GM18951 (cell line): Measurements from ENCODE around the gene MRPL24.

Experiments
- POLR2A ChIP-seq: IDR thresholded peaks from 4 replicates; pipeline ENCODE4 v1.6.1; 2011; ENCODE audit warnings: mild to moderate bottlenecking; ENCODE audit not compliant: insufficient read length, insufficient read depth; ENCODE audit errors: extremely low read depth
- in situ Hi-C: fragments of 300-500 bp; cut with MboI; formaldehyde crosslinking; loops from one replicate; pipeline ENCODE4 v1.12.0; 2022; ENCODE audit warnings: low sequenced_read_pairs, mixed read lengths, inconsistent platforms; ENCODE audit not compliant: unreplicated experiment

The MRPL24 gene

DNA sequence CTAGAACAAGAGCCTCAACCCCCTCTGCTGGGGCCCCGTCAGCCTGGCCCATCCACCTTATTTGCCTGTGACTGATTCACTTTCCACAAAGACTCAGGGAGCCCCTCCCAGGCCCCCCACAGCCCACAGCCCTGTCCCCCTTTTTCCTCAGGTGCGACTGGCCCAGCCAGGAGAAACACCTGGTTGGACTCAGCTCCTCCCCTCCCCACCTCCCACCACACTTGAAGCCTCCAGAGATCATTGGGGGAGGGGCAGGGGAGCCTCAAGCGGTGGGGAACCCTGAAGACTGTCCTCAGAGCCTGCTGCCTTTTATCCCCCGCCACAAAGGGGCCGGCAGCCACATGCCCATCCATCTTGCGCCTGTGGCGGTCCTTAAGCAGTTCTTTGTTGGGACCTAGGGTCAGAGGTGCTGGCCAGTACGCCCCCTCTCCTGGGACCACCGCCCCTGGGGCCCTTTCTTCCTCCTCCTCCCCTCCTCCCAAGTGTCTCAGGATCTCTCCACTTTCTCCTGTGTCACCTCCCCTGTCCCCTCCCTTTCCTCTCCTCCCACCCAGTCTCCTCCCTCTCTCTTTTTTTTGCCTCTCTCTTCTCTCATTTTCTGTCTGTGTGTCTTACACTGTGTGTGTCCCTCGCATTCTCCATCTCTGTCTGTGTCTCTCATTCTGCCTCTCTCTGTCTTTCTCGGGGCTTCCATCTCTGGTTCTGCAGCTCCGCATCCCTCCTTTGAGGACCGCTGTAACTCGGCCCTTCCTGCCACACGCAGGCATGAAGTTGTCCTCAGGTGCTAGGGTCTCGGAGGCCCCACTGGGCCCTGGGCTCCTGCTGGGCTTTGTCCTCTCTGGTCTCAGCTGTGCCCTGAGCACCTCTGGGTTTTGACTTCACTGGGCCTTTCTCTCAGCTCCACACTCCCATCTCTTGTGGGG lies 47.7 kb downstream of the MRPL24 start:
- in situ Hi-C loops, result loop anchor here (25.0 kb wide), 1 partner anchor 169 kb away; the partner anchor contains the start of genes INSRR and NTRK1
- TF ChIP-seq POLR2A, result no peak

DNA sequence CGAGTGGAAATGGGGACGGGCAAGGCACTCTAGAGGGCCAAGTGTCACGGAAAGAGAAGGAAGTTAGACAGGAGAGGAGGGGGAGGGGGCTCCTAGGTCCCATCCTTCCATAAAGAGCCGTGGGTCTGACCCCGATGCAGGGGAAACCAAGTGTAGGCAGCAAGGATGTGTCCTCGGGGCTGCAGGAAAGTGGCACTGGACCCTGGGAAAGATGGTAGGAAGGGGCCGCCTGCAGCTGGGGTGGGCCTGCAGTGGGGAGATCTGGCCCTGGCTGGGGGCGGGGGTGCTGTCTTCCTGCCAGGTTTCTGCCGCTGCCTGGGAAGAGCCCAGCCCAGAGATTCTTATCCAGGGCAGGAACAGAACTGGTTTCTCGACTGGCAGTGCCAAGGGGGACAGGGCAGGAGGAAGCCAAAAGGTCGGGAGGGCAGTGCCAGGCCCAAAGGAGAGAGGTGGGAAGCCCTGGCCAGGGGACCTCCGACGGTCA lies 48.4 kb downstream of the MRPL24 start:
- no peak for TF ChIP-seq POLR2A
- in situ Hi-C loops, result loop anchor here (25.0 kb wide), 1 partner anchor 170 kb away; the partner anchor contains the start of genes INSRR and NTRK1

DNA sequence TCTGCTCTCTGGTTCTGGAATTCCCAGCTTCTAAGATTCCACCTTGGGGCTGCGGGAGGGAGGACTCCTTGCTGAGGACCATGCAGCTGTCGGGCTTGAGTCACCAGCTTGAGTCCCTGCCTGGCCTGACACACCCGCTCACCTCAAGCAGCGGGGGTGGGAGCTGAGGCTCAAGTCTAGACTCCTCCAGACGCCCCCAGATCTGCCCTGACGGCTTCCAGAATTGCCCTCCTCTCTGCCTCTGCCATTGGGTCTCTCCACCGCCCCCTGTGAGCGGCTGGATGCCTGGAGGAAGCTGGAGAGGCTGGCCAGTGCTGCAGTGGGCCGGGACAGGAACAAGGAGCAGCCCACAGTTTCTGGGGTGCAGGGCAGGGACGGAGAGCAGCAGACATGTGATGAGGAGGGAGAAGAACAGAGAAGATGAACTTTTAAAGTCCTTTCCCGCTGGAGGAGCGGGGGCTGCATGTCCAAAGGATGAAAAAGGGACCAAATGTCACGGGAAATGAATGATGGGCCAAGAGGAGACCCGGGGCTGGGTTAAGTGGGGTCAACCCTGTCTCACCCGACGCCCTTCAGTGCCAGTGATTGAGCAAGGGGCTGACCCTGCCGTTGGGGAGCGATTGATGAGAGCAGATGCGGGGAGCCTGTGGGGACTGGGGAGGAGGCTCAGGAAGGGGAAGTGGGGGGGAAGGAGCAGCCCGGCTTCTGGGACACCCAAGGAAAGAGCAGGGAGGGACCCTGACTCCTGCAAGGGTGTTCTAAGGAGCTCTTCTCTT lies 49.0 kb downstream of the MRPL24 start:
- TF ChIP-seq POLR2A, result no peak
- in situ Hi-C loops, result loop anchor here (25.0 kb wide), 1 partner anchor 170 kb away; the partner anchor contains the start of genes INSRR and NTRK1

DNA sequence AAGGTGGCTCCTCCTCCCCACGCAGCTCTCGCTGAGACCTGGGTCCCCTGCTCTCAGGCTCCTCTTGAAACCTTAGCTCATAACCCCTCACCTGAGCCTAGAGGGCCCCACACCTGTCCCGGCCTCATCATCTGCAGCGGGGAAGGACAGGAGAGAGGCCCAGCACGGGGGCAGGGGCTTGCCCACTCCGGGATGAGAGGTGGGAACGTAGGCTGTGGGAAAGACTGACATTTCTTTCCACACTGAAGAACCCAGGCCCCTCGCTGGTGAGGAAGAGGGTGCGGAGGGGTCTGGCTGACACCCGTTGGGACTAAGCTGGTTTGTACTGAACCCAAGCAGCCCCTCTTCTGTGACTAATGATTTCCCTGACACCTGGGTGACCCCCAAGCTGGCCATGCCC lies 49.7 kb downstream of the MRPL24 start:
- no peak for TF ChIP-seq POLR2A
- in situ Hi-C loops, result loop anchor here (25.0 kb wide), 1 partner anchor 171 kb away; the partner anchor contains the start of genes INSRR and NTRK1

DNA sequence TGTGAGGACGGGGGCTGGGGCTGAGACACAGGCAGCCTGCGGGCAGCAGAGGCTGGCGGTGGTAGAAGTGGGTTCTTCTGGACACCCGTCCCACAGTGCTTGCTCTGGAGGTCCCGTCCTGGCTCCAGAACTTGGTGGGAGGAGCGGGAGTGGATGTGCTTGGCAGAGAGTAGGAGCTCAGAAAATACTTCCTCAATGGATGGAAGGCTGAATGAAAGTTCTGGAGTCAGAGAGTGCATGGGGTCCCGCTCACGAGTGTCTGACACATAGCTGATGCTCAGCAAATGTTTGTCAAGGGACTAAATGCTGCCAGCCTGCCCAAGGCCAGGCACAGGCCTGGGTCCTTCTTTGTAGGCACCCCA lies 50.2 kb downstream of the MRPL24 start:
- TF ChIP-seq POLR2A, result no peak
- in situ Hi-C loops, result loop anchor here (25.0 kb wide), 1 partner anchor 172 kb away; the partner anchor contains the start of genes INSRR and NTRK1

DNA sequence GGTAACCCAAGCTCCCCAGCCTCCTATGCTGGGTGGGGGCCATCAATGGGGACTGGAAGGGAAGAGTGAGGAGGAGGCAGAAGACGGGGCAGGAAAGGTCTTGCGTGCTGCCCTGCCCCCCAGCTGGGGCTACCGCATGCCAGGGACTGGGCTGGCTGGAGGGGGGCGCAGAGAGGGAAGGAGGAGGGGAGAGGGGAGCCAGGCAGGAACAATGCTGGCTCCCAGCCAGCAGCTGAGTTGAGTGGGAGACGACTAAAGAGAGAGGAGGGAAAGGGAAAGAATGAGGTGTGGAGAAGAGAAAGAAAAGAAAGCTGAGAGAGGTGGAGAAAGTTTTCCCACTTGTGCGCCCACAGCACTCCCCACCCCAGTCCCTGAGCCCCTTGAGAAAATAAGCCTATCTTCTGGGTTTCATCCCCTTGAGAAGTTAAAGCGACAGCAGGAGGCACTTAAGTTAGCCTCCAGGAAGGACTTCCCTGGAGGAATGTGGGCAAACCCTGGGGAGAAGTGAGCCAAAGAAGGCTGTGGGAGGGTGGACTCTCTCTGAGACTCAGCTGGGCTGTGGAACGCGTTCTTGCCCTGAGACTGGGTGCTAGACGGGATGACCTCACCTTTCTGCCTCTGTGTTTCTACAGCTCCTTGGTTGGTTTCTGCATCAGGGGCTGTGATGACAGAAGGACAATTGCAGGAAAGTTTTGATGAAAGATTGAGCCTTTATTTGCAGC lies 50.8 kb downstream of the MRPL24 start:
- TF ChIP-seq POLR2A, result no peak
- in situ Hi-C loops, result loop anchor here (25.0 kb wide), 1 partner anchor 172 kb away; the partner anchor contains the start of genes INSRR and NTRK1

DNA sequence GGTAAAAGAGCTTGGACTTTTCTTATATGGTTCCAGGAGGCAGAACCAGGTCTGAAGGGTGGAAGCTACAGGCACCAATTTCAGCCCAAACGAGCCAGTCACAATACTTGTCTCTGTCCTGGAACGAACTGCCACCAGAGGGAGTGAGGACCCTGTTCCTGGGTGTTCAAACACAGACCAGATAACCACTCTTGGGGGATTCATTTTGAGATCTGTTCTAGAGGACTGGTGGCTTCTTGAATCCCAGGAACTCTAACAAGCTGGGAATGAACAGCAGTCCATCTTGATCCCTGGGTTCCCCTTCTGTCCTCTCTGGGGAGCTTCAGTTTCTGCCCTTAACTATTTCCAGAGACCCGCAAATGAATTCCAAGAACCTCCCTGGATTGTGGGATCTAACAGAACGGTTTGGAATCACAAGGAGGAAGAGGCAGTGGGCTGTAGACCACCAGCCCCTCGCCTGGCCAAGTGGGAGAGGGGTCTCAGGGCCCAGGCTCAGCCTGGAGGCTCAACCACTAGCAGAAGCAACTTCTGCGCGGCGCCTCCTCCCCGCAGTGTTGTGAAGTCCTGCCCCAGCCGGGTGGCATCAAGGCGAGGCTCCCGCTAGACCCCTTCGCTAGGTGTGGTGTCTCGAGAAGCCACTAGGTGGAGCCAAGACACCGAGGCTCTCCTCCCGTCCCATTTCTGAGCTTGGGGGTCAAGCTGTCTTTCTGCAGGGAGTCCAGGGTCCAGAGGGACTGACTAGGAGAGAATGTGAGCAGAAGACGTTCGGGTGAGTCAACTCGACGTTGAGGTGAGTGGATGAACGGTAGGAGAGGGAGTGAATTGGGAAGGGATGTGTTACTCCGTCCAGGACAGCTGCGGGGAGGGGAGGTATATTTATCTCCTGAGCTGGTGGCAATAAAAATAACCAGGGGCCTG lies 51.6 kb downstream of the MRPL24 start:
- in situ Hi-C loops, result loop anchor here (25.0 kb wide), 1 partner anchor 173 kb away; the partner anchor contains the start of genes INSRR and NTRK1
- TF ChIP-seq POLR2A, result no peak
